T47D (cell line): ENCODE measurements around the gene PLA2G2F.

Experiments used
- DNase-seq, 2 experiments: peaks; one replicate each; pipeline versions ENCODE4 v3.0.0 to v3.0.0-alpha.2; 2011 to 2012; ENCODE audit warnings: low read depth in 1 of 2, low spot score in 1 of 2
- JUND ChIP-seq: IDR thresholded peaks from 2 replicates; pipeline ENCODE4 v1.6.1; 2012; ENCODE audit warnings: low read depth
- in situ Hi-C: cut with HindIII; loops from 2 replicates; pipeline ENCODE4 v1.10.0; 2016; ENCODE audit warnings: low sequenced_read_pairs, low pct_unique_long_range_greater_than_20kb

Gene PLA2G2F

GRCh38 chr1:20185834-20186782 lies 47.0 kb downstream of the PLA2G2F start, which contains the start of the genes PLA2G2C and UBXN10:
PLA2G2C (minus strand) TSS chr1:20186518; CDS start chr1:20177363, 9,155 bp downstream.
UBXN10 (plus strand) TSS chr1:20186096; CDS start chr1:20190562, 4,466 bp downstream.
- in situ Hi-C loops: no loop called here
- peak in 1 of 2 experiments; percentile 20 for DNase-seq
- no peak for TF ChIP-seq JUND

- no peak for TF ChIP-seq JUND
- DNase-seq: peak in 1 of 2 experiments; percentile 34
- in situ Hi-C loops: no loop called here
Observed at GRCh38 chr1:20187103-20187812, 48.1 kb downstream of the PLA2G2F start.

- DNase-seq: no peak
- in situ Hi-C loops: no loop called here
- no peak for TF ChIP-seq JUND
Observed at GRCh38 chr1:20187813-20188454, 48.8 kb downstream of the PLA2G2F start.

GRCh38 chr1:20188455-20188817 lies 49.3 kb downstream of the PLA2G2F start:
- in situ Hi-C loops: no loop called here
- TF ChIP-seq JUND: no peak
- no peak for DNase-seq

GRCh38 chr1:20189664-20190063 lies 50.5 kb downstream of the PLA2G2F start:
- in situ Hi-C loops: no loop called here
- TF ChIP-seq JUND: no peak

GRCh38 chr1:20190256-20191160 lies 51.4 kb downstream of the PLA2G2F start:
- DNase-seq: no peak
- in situ Hi-C loops: no loop called here
- no peak for TF ChIP-seq JUND

More at GRCh38 chr1:20189664-20190063, 50.5 kb downstream of the PLA2G2F start:
- no peak for DNase-seq

GRCh38 chr1:20191266-20191825 lies 52.2 kb downstream of the PLA2G2F start:
- no peak for TF ChIP-seq JUND
- in situ Hi-C loops: no loop called here
- DNase-seq: no peak

- no peak for TF ChIP-seq JUND
- in situ Hi-C loops: no loop called here
- DNase-seq: no peak
Observed at GRCh38 chr1:20192364-20192763, 53.2 kb downstream of the PLA2G2F start.

- in situ Hi-C loops: no loop called here
- DNase-seq: no peak
- no peak for TF ChIP-seq JUND
Observed at GRCh38 chr1:20192871-20193411, 53.8 kb downstream of the PLA2G2F start.

- no peak for TF ChIP-seq JUND
- no peak for DNase-seq
- in situ Hi-C loops: no loop called here
Observed at GRCh38 chr1:20194224-20194623, 55.1 kb downstream of the PLA2G2F start.

- peak; percentile 30 to 77 for DNase-seq
- in situ Hi-C loops: no loop called here
- no peak for TF ChIP-seq JUND
Observed at GRCh38 chr1:20194757-20195461, 55.8 kb downstream of the PLA2G2F start.
